Measurements from ENCODE around the gene GALNT10. TPM values are rescaled to one million over a fixed set of nuclear protein-coding genes. Genes with fewer than 3 reads are reported as not detected.

GALNT10 gene
- total RNA-seq, 1 donor from 2014 or later, result 178 TPM

- Mint-ChIP-seq H3K27me3 (ENCODE audit: unreplicated experiment) (no peaks in the 10 kb centered on the region), H3K4me1 (ENCODE audit: unreplicated experiment) (peaks cover 43% of the 10 kb centered on the region), H3K27ac (ENCODE audit: unreplicated experiment) (peak overlapping the region; percentile 63), H3K4me3 (ENCODE audit: unreplicated experiment) (no peak overlapping the region), H3K36me3 (ENCODE audit: unreplicated experiment) (peaks cover 3% of the 10 kb centered on the region), H3K9me3 (ENCODE audit: unreplicated experiment) (no peaks in the 10 kb centered on the region)
- no peak for DNase-seq (ENCODE audit: extremely low spot score, unreplicated experiment)
- no peak for TF ChIP-seq CTCF (IDR thresholded peaks at IDR 0.05)
Measured at GRCh38 chr5:154277499-154277898, 87.0 kb downstream of the GALNT10 start.

- Mint-ChIP-seq H3K36me3 (ENCODE audit: unreplicated experiment) (peaks cover 3% of the 10 kb centered on the region), H3K4me3 (ENCODE audit: unreplicated experiment) (no peak overlapping the region), H3K9me3 (ENCODE audit: unreplicated experiment) (no peaks in the 10 kb centered on the region), H3K4me1 (ENCODE audit: unreplicated experiment) (peaks cover 36% of the 10 kb centered on the region), H3K27me3 (ENCODE audit: unreplicated experiment) (no peaks in the 10 kb centered on the region), H3K27ac (ENCODE audit: unreplicated experiment) (peak overlapping the region; percentile 29)
- no peak for TF ChIP-seq CTCF (IDR thresholded peaks at IDR 0.05)
- no peak for DNase-seq (ENCODE audit: extremely low spot score, unreplicated experiment)
Measured at GRCh38 chr5:154278186-154278585, 87.7 kb downstream of the GALNT10 start.

GRCh38 chr5:154278908-154279307 is 88.4 kb downstream of the GALNT10 start:
- no peak for TF ChIP-seq CTCF (IDR thresholded peaks at IDR 0.05)
- no peak for DNase-seq (ENCODE audit: extremely low spot score, unreplicated experiment)
- peaks cover 3% of the 10 kb centered on the region for H3K36me3 Mint-ChIP-seq (ENCODE audit: unreplicated experiment)
- H3K4me3 Mint-ChIP-seq (ENCODE audit: unreplicated experiment), result no peak overlapping the region
- peaks cover 29% of the 10 kb centered on the region for H3K4me1 Mint-ChIP-seq (ENCODE audit: unreplicated experiment)
- no peaks in the 10 kb centered on the region for H3K27me3 Mint-ChIP-seq (ENCODE audit: unreplicated experiment)
- H3K27ac Mint-ChIP-seq (ENCODE audit: unreplicated experiment), result no peak overlapping the region
- no peaks in the 10 kb centered on the region for H3K9me3 Mint-ChIP-seq (ENCODE audit: unreplicated experiment)

GRCh38 chr5:154284433-154284832 is 93.9 kb downstream of the GALNT10 start:
- no peak for TF ChIP-seq CTCF (IDR thresholded peaks at IDR 0.05)
- Mint-ChIP-seq H3K27ac (ENCODE audit: unreplicated experiment) (no peak overlapping the region), H3K27me3 (ENCODE audit: unreplicated experiment) (no peaks in the 10 kb centered on the region), H3K36me3 (ENCODE audit: unreplicated experiment) (no peaks in the 10 kb centered on the region), H3K9me3 (ENCODE audit: unreplicated experiment) (no peaks in the 10 kb centered on the region), H3K4me3 (ENCODE audit: unreplicated experiment) (no peak overlapping the region), H3K4me1 (ENCODE audit: unreplicated experiment) (peaks cover 51% of the 10 kb centered on the region)
- no peak for DNase-seq (ENCODE audit: extremely low spot score, unreplicated experiment)

GRCh38 chr5:154285661-154286408 is 95.3 kb downstream of the GALNT10 start:
- no peaks in the 10 kb centered on the region for H3K36me3 Mint-ChIP-seq (ENCODE audit: unreplicated experiment)
- no peaks in the 10 kb centered on the region for H3K27me3 Mint-ChIP-seq (ENCODE audit: unreplicated experiment)

More at GRCh38 chr5:154285661-154286408, 95.3 kb downstream of the GALNT10 start:
- no peak for TF ChIP-seq CTCF (IDR thresholded peaks at IDR 0.05)
- Mint-ChIP-seq H3K4me1 (ENCODE audit: unreplicated experiment) (peaks cover 51% of the 10 kb centered on the region), H3K9me3 (ENCODE audit: unreplicated experiment) (no peaks in the 10 kb centered on the region), H3K4me3 (ENCODE audit: unreplicated experiment) (no peak overlapping the region), H3K27ac (ENCODE audit: unreplicated experiment) (peak overlapping the region; percentile 96)
- peak; percentile 23 for DNase-seq (ENCODE audit: extremely low spot score, unreplicated experiment)
